IMR-90 (cell line): ENCODE data around the gene OPRL1.

Experiments used
- POLR2A ChIP-seq: IDR thresholded peaks from 2 replicates; pipeline ENCODE4 v1.6.1; 2012; ENCODE audit warnings: mild to moderate bottlenecking, low read depth, low read length
- RAD21 ChIP-seq: IDR thresholded peaks from 2 replicates; pipeline ENCODE4 v1.6.1; 2012; ENCODE audit warnings: low read length, improper control_type of control experiment
- SMC3 ChIP-seq: fragments of 150-350 bp; IDR thresholded peaks from 2 replicates; pipeline ENCODE4 v1.6.1; 2016; ENCODE audit warnings: low read depth, mild to moderate bottlenecking, antibody characterized with exemption, low read length, moderate library complexity
- TF ChIP-seq, protein P1 (sequence below): conservative IDR thresholded peaks from 2 replicates; pipeline ENCODE4 v1.5.1; 2012; ENCODE audit warnings: mild to moderate bottlenecking, low read depth, low read length, improper control_type of control experiment
- TF ChIP-seq, protein P2 (sequence below): fragments of 150-350 bp; IDR thresholded peaks from 2 replicates; pipeline ENCODE4 v1.6.1; 2017; ENCODE audit warnings: mild to moderate bottlenecking, antibody characterized with exemption, low read length, low read depth

DNA sequence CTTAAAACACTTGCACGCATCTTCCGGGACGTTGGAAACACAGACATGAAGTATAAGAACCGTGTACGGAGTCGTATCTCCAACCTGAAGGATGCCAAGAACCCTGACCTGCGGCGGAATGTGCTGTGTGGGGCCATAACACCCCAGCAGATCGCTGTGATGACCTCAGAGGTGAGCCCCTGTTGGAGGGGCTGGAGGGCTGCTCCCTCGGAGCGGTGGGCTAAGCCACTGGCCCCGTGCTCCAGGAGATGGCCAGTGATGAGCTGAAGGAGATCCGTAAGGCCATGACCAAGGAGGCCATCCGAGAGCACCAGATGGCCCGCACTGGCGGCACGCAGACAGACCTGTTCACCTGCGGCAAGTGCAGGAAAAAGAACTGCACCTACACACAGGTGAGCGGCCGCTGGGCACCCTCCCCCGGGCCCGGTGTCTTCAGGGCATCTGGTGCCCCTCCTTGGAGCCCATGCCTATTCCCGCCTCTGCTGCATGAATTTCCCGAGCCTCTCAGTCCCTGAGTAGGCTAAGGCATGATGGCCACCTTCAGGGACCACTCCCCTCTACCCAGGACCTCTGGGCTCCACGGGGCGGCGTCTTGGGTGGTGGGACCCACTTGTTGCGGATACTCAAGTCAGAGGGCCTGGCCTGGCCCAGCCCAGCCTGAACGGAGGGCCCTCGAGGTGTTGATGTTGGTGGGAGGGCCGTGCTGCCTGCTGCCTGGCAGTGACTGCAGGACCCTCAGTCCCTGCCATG is 9.5 kb upstream of the OPRL1 start:
- TF ChIP-seq, protein P1, sequence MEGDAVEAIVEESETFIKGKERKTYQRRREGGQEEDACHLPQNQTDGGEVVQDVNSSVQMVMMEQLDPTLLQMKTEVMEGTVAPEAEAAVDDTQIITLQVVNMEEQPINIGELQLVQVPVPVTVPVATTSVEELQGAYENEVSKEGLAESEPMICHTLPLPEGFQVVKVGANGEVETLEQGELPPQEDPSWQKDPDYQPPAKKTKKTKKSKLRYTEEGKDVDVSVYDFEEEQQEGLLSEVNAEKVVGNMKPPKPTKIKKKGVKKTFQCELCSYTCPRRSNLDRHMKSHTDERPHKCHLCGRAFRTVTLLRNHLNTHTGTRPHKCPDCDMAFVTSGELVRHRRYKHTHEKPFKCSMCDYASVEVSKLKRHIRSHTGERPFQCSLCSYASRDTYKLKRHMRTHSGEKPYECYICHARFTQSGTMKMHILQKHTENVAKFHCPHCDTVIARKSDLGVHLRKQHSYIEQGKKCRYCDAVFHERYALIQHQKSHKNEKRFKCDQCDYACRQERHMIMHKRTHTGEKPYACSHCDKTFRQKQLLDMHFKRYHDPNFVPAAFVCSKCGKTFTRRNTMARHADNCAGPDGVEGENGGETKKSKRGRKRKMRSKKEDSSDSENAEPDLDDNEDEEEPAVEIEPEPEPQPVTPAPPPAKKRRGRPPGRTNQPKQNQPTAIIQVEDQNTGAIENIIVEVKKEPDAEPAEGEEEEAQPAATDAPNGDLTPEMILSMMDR = no peak
- no peak for TF ChIP-seq POLR2A
- TF ChIP-seq SMC3 = no peak
- TF ChIP-seq, protein P2, sequence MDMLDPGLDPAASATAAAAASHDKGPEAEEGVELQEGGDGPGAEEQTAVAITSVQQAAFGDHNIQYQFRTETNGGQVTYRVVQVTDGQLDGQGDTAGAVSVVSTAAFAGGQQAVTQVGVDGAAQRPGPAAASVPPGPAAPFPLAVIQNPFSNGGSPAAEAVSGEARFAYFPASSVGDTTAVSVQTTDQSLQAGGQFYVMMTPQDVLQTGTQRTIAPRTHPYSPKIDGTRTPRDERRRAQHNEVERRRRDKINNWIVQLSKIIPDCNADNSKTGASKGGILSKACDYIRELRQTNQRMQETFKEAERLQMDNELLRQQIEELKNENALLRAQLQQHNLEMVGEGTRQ = no peak
- TF ChIP-seq RAD21 = no peak
